ENCODE results near the gene KCNQ1. TPM values are rescaled to one million over a fixed set of nuclear protein-coding genes. Genes with fewer than 3 reads are reported as not detected.
A peak's percentile ranks its signal among the peaks of the same experiment; 100 is the strongest.

Gene KCNQ1
- total and polyA plus RNA-seq, 9 of the 15 experiments (the other 6 are each of a cell fraction or from before 2014, with no cell fraction given) = 0.44 TPM; not detected in 8

DNA sequence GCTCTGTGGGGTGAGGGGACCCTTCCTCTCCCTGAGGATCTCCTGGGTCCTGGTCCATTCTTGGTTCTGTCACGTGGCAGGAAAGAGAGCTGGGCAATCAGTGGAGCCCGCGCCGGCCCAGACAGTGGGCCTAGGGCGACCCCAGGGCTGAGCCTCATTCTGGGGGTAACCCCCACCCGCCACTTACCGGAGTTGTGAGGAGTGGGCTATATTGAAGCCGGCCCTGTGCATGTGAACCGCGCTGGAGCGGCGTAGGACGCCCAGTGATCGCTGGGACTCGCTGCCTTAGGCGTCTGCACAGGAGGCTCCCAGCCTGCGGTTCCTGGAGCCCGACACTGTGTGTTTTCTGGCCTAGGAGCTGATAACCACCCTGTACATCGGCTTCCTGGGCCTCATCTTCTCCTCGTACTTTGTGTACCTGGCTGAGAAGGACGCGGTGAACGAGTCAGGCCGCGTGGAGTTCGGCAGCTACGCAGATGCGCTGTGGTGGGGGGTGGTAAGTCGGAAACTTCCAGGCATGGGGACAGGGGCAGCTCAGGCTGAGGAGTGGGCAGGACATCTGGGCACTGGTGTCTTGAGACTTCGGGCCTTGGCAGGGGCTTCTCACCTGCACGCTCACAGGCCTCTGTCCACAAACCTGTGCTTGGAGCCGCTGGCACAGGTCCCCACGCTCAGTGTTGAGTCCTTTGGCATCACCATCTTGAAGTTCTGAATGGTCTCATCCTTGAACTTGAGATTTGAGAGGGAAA lies 127.9 kb downstream of the KCNQ1 start:
- Histone ChIP-seq H3K36me3 (ENCODE audit: control insufficient read depth, insufficient read depth, low read length) (no peaks in the 10 kb centered on the region), H3K79me2 (ENCODE audit: control insufficient read depth, insufficient read depth, low read length) (no peaks in the 10 kb centered on the region), H4K20me1 (replicated peaks; ENCODE audit: control insufficient read depth, insufficient read depth, low read length) (0 out of 2 replicates have a peak, but pooled peaks cover 4% of the 10 kb centered on the region), H3K4me2 (ENCODE audit: insufficient read depth, low read length) (no peak overlapping the region), H3K4me3 (no peak overlapping the region), H3K9me3 (replicated peaks; ENCODE audit: control insufficient read depth, insufficient read depth, low read depth, low read length) (no peaks in the 10 kb centered on the region), H3K27ac (ENCODE audit: extremely low read depth, low read depth, low read length) (no peak overlapping the region), H3K4me1 (replicated peaks in 1 of 2; ENCODE audit: control insufficient read depth in 2 of 2, insufficient read depth in 2 of 2, low read length in 2 of 2) (peaks cover 0 to 61% of the 10 kb centered on the region in 2 experiments; a peak in 3 of 5 replicates), H3K9me1 (ENCODE audit: control insufficient read depth, insufficient read depth, low read length) (no peaks in the 10 kb centered on the region), H3K27me3 (ENCODE audit: control insufficient read depth in 2 of 2, insufficient read depth in 2 of 2, low read length in 2 of 2) (peaks cover 0 to 26% of the 10 kb centered on the region in 2 experiments; a peak in 3 of 5 replicates), H3K9ac (ENCODE audit: insufficient read depth in 1 of 2, low read depth in 2 of 2, low read length in 2 of 2) (no peak overlapping the region), H2AFZ (ENCODE audit: low read depth, low read length) (no peak overlapping the region)
- FAIRE-seq = no peak
- no TSS peak for BruUV-seq (replicated peaks)
- DNase-seq (ENCODE audit: extremely low read depth in 1 of 4, low spot score in 3 of 4) = no peak
- TF ChIP-seq, protein P1, sequence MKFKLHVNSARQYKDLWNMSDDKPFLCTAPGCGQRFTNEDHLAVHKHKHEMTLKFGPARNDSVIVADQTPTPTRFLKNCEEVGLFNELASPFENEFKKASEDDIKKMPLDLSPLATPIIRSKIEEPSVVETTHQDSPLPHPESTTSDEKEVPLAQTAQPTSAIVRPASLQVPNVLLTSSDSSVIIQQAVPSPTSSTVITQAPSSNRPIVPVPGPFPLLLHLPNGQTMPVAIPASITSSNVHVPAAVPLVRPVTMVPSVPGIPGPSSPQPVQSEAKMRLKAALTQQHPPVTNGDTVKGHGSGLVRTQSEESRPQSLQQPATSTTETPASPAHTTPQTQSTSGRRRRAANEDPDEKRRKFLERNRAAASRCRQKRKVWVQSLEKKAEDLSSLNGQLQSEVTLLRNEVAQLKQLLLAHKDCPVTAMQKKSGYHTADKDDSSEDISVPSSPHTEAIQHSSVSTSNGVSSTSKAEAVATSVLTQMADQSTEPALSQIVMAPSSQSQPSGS (CRISPR knock-in tag; IDR thresholded peaks at IDR 0.05) = no peak
- TF ChIP-seq GABPB2 (CRISPR knock-in tag; conservative IDR thresholded peaks at IDR 0.05) = no peak
- TF ChIP-seq PRDM10 (IDR thresholded peaks at IDR 0.05; ENCODE audit: partially characterized antibody) = peak; percentile 22
- intact Hi-C loops (cut with micrococcal nuclease) (no loop called here), in situ Hi-C loops (cut with MboI) (no loop called here)
- peak; percentile 27; the same call in 1 of the 3 replicates for ATAC-seq
- WGBS (ENCODE audit: insufficient coverage, low coverage, missing lambda C conversion rate) = 34% methylated on average over 21 of the region's 33 CpGs
- ChIA-PET POLR2A (interaction anchor here (0.6 kb wide), 1 partner anchor 16 kb away, joined by 4 read pairs; no protein-coding TSS in a partner anchor), CTCF (ENCODE audit: low intra/inter-chr PET ratio) (no interaction called here)
